Spleen (tissue), 11 donors: ENCODE results near the gene OGFR. TPM values are rescaled to one million over a fixed set of nuclear protein-coding genes. Genes with fewer than 3 reads are reported as not detected.
A peak's percentile ranks its signal among the peaks of the same experiment; 100 is the strongest.

Experiments used
- DNase-seq: peaks from one replicate; pipeline ENCODE4 v3.0.0-alpha.2; 2020
- H3K27ac ChIP-seq, 8 donors: fragments of 200-600 bp; sonication (generic) in 7 of 8; 1 replicate in 4 of 8; 2 replicates in 4 of 8; pipeline versions ENCODE4 v1.5.0 to v1.8.0; 2016 to 2021; ENCODE audit warnings: inconsistent platforms in 4 of 8, mild to moderate bottlenecking in 4 of 8, moderate library complexity in 1 of 8
- H3K27me3 ChIP-seq, 7 donors: fragments of 200-600 bp; sonication (generic) in 6 of 7; replicated peaks in 1 of 7; 1 replicate in 4 of 7; 2 replicates in 3 of 7; pipeline versions ENCODE4 v1.5.0 to v1.8.0; 2016 to 2021; ENCODE audit warnings: inconsistent platforms in 3 of 7, mild to moderate bottlenecking in 1 of 7
- H3K36me3 ChIP-seq, 6 donors: fragments of 200-600 bp; sonication (generic) in 5 of 6; 1 replicate in 4 of 6; 2 replicates in 2 of 6; pipeline versions ENCODE4 v1.5.0 to v1.8.0; 2016 to 2021; ENCODE audit warnings: inconsistent platforms in 2 of 6
- H3K4me1 ChIP-seq, 6 donors: fragments of 200-600 bp; sonication (generic) in 5 of 6; 1 replicate in 3 of 6; 2 replicates in 3 of 6; pipeline versions ENCODE4 v1.5.0 to v1.8.0; 2016 to 2021; ENCODE audit warnings: inconsistent platforms in 3 of 6
- H3K4me3 ChIP-seq, 8 donors: fragments of 200-600 bp; sonication (generic) in 7 of 8; 1 replicate in 4 of 8; 2 replicates in 4 of 8; pipeline versions ENCODE4 v1.5.0 to v1.8.0; 2016 to 2021; ENCODE audit warnings: inconsistent platforms in 4 of 8, mild to moderate bottlenecking in 4 of 8, moderate library complexity in 2 of 8
- H3K9me3 ChIP-seq, 8 donors: fragments of 200-600 bp; sonication (generic) in 7 of 8; 1 replicate in 4 of 8; 2 replicates in 4 of 8; pipeline versions ENCODE4 v1.5.0 to v1.8.0; 2016 to 2021; ENCODE audit warnings: inconsistent platforms in 4 of 8
- POLR2A ChIP-seq, 3 donors: fragments of 450-650 bp; IDR thresholded peaks; one replicate each; pipeline ENCODE4 v1.5.1; 2017; ENCODE audit warnings: antibody characterized with exemption in 3 of 3, mild to moderate bottlenecking in 1 of 3
- POLR2AphosphoS5 ChIP-seq, 3 donors: sonication (generic); formaldehyde crosslinking; IDR thresholded peaks; one replicate each; pipeline ENCODE4 v1.5.1; 2017; ENCODE audit warnings: antibody characterized with exemption in 3 of 3
- WGBS, 5 donors: extraction: QIAGEN DNeasy Blood & Tissue Kit in 3 of 5; methylation state at CpG; one replicate each; pipeline versions ENCODE4 v1.1.5 to v1.1.7; 2013 to 2018; 5-methylcytosine and 5-hydroxymethylcytosine counted together
- intact Hi-C: fragments of 100-400 bp; cut with DNase I; formaldehyde crosslinking; loops from one replicate; pipeline ENCODE4 v1.15.0; 2023; ENCODE audit warnings: low total_unique reads
- polyA plus RNA-seq, 3 donors: library from polyadenylated mRNA; stranded (reverse); fragments of 200-250 nt; gene quantifications; one replicate each; pipeline ENCODE4 v1.2.1, GENCODE V29; 2013
- total RNA-seq, 7 donors: library from RNA; depleted of rRNA in 3 of 7; stranded (reverse); fragments of >200 nt in 3 of 7; fragmentation: NEBNext Ultra II Directional in 4 of 7; extraction: Animal tissue kit (Norgen Biotek cat#: 25700) in 4 of 7; gene quantifications; one replicate each; pipeline versions ENCODE4 v1.1.0 to v1.2.1, GENCODE V29; 2016 to 2021
- TF ChIP-seq, protein P1 (sequence below), 11 experiments: fragments of 200-600 bp in 7 of 11; fragments of 450-650 bp in 4 of 11; sonication (generic) in 4 of 11; IDR thresholded peaks in 8 of 11; conservative IDR thresholded peaks in 3 of 11; 1 replicate in 7 of 11; 2 replicates in 4 of 11; pipeline versions ENCODE4 v1.4.0 to v1.8.0; 2016 to 2021; ENCODE audit warnings: antibody characterized with exemption in 11 of 11, inconsistent platforms in 4 of 11, mild to moderate bottlenecking in 1 of 11
- donor health status: healthy with polysubstance abuse.
- donor health status: DM: no; HTN: no; CAD: no; lungs with moderate emphysema.
- donor health status: DM: no; HTN: no; CAD: no.
- donor health status: Bipolar disorder and iron deficiency.
- donor health status: healthy.
- donor health status: DM: no; HTN: no; CAD: no.
- donor health status: DM: yes; HTN: yes; CAD: no.

The OGFR gene
- total and polyA plus RNA-seq, 10 donors: 46.0 to 127 (median 78.2) TPM

DNA sequence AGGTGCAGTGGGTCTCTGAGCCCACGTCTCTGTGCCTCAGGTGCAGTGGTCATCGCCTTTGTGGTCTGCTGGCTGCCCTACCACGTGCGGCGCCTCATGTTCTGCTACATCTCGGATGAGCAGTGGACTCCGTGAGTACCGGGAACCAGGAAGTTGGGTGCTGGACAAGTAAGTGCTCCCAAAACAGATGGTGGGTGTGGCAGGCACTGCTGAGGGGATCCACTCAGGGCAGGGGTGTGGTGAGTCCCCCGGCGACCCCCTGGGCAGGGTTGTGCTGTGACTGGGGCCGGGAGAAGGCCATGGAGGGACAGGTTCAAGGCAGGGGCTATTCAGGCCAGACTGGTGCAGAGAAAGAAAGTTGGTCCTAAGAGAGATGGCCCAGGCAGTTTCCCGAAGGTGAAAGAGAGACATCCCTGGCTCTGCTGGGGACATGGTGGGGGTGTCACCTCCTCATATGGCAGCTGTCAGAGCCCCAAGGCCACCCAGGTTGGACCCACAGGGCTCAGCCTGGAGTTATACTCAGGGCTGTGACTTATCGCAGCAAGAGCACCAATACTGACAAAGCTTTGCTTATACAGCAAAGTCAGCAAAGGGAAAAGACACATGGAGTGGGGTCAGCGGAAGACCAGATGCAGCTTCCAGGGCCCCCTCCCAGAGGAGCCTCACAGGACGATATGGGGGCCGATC is 46.3 kb upstream of the OGFR start:
- TF ChIP-seq, protein P1, sequence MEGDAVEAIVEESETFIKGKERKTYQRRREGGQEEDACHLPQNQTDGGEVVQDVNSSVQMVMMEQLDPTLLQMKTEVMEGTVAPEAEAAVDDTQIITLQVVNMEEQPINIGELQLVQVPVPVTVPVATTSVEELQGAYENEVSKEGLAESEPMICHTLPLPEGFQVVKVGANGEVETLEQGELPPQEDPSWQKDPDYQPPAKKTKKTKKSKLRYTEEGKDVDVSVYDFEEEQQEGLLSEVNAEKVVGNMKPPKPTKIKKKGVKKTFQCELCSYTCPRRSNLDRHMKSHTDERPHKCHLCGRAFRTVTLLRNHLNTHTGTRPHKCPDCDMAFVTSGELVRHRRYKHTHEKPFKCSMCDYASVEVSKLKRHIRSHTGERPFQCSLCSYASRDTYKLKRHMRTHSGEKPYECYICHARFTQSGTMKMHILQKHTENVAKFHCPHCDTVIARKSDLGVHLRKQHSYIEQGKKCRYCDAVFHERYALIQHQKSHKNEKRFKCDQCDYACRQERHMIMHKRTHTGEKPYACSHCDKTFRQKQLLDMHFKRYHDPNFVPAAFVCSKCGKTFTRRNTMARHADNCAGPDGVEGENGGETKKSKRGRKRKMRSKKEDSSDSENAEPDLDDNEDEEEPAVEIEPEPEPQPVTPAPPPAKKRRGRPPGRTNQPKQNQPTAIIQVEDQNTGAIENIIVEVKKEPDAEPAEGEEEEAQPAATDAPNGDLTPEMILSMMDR (IDR thresholded peaks at IDR 0.05 in 8 of 11, conservative IDR thresholded peaks at IDR 0.05 in 3 of 11): no peak
- TF ChIP-seq POLR2AphosphoS5 (IDR thresholded peaks at IDR 0.05): no peak
- TF ChIP-seq POLR2A (IDR thresholded peaks at IDR 0.05): no peak
- Histone ChIP-seq H3K9me3 (no peaks in the 10 kb centered on the region), H3K36me3 (no peaks in the 10 kb centered on the region), H3K27ac (no peak overlapping the region), H3K4me3 (no peak overlapping the region), H3K27me3 (peaks cover 0 to 69% (median 0%) of the 10 kb centered on the region in 7 donors), H3K4me1 (no peaks in the 10 kb centered on the region)
- peak; percentile 25 for DNase-seq
- 79 to 86% (median 82%) methylated on average over 10 to 16 of the region's 16 CpGs for WGBS, 5 donors
- intact Hi-C loops: no loop called here

DNA sequence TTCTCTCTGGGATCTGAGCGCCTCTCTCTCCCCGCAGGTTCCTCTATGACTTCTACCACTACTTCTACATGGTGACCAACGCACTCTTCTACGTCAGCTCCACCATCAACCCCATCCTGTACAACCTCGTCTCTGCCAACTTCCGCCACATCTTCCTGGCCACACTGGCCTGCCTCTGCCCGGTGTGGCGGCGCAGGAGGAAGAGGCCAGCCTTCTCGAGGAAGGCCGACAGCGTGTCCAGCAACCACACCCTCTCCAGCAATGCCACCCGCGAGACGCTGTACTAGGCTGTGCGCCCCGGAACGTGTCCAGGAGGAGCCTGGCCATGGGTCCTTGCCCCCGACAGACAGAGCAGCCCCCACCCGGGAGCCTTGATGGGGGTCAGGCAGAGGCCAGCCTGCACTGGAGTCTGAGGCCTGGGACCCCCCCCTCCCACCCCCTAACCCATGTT is 44.6 kb upstream of the OGFR start:
- Histone ChIP-seq H3K27ac (peak overlapping the region in 2 of 8 donors; percentile 38 to 46), H3K27me3 (peaks cover 0 to 71% (median 10%) of the 10 kb centered on the region in 7 donors), H3K36me3 (no peaks in the 10 kb centered on the region), H3K9me3 (no peaks in the 10 kb centered on the region), H3K4me3 (no peak overlapping the region), H3K4me1 (no peaks in the 10 kb centered on the region)
- TF ChIP-seq POLR2A (IDR thresholded peaks at IDR 0.05): no peak
- peak in 1 of 3 donors; percentile 54 for TF ChIP-seq POLR2AphosphoS5 (IDR thresholded peaks at IDR 0.05)
- TF ChIP-seq, protein P1 (IDR thresholded peaks at IDR 0.05 in 8 of 11, conservative IDR thresholded peaks at IDR 0.05 in 3 of 11): no peak
- WGBS, 5 donors: 70 to 88% (median 73%) methylated on average over 19 to 20 of the region's 20 CpGs
- peak; percentile 70 for DNase-seq
- intact Hi-C loops: no loop called here

DNA sequence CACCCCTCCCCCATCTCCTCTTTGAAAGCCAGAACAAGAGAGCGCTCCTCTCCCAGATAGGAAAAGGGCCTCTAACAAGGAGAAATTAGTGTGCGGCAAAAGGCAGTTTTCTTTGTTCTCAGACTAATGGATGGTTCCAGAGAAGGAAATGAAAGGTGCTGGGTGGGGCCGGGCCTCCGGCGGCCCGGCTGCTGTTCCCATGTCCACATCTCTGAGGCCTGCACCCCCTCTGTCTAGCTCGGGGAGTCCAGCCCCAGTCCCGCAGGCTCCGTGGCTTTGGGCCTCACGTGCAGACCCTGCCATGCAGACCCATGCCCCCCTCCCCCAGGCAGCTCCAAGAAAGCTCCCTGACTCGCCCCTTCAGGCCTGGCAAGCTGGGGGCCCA is 44.2 kb upstream of the OGFR start:
- intact Hi-C loops: no loop called here
- H3K36me3 ChIP-seq: no peaks in the 10 kb centered on the region
- WGBS, 5 donors: 65 to 84% (median 80%) methylated on average over 10 to 11 of the region's 11 CpGs
- DNase-seq: peak; percentile 45
- no peak for TF ChIP-seq POLR2A (IDR thresholded peaks at IDR 0.05)
- TF ChIP-seq, protein P1 (IDR thresholded peaks at IDR 0.05 in 8 of 11, conservative IDR thresholded peaks at IDR 0.05 in 3 of 11): no peak
- TF ChIP-seq POLR2AphosphoS5 (IDR thresholded peaks at IDR 0.05): no peak
- H3K27ac ChIP-seq: peak overlapping the region in 1 of 8 donors; percentile 46
- H3K27me3 ChIP-seq: peaks cover 0 to 76% (median 10%) of the 10 kb centered on the region in 7 donors
- no peaks in the 10 kb centered on the region for H3K4me1 ChIP-seq
- H3K9me3 ChIP-seq: no peaks in the 10 kb centered on the region
- no peak overlapping the region for H3K4me3 ChIP-seq

GRCh38 chr20:62760856-62761758 is 43.5 kb upstream of the OGFR start:
- no peak overlapping the region for H3K4me3 ChIP-seq
- H3K9me3 ChIP-seq: no peaks in the 10 kb centered on the region
- H3K27ac ChIP-seq: no peak overlapping the region
- peak; percentile 59 for DNase-seq
- no peaks in the 10 kb centered on the region for H3K4me1 ChIP-seq
- 79 to 90% (median 85%) methylated on average over 23 to 26 of the region's 26 CpGs for WGBS, 5 donors
- no peak for TF ChIP-seq POLR2A (IDR thresholded peaks at IDR 0.05)
- TF ChIP-seq, protein P1 (IDR thresholded peaks at IDR 0.05 in 8 of 11, conservative IDR thresholded peaks at IDR 0.05 in 3 of 11): no peak
- no peak for TF ChIP-seq POLR2AphosphoS5 (IDR thresholded peaks at IDR 0.05)
- no peaks in the 10 kb centered on the region for H3K36me3 ChIP-seq
- peaks cover 0 to 78% (median 10%) of the 10 kb centered on the region in 7 donors for H3K27me3 ChIP-seq
- intact Hi-C loops: no loop called here
